Mucosa of gallbladder (tissue), 1 donor: ENCODE results near the gene RERE. TPM values are rescaled to one million over a fixed set of nuclear protein-coding genes. Genes with fewer than 3 reads are reported as not detected.

Experiments
- DNase-seq: peaks from one replicate; pipeline ENCODE4 v3.0.0-alpha.2; 2020; ENCODE audit warnings: low spot score
- total RNA-seq: library from RNA; stranded (reverse); gene quantifications from one replicate; pipeline ENCODE4 v1.2.1, GENCODE V29; 2021
- donor health status: DM: no; HTN: no; CAD: no.

RERE gene
- total RNA-seq, 1 donor from 2014 or later = 134 TPM

GRCh38 chr1:8334106-8334851 is 483.2 kb downstream of the RERE start:
- no peak for DNase-seq

GRCh38 chr1:8333246-8333987 is 484.0 kb downstream of the RERE start:
- DNase-seq = no peak

- DNase-seq = no peak
Observed at GRCh38 chr1:8332806-8333205, 484.6 kb downstream of the RERE start.

GRCh38 chr1:8330271-8331125 is 486.9 kb downstream of the RERE start:
- DNase-seq = no peak

GRCh38 chr1:8329858-8330257 is 487.6 kb downstream of the RERE start:
- DNase-seq = no peak

- DNase-seq = no peak
Observed at GRCh38 chr1:8329439-8329838, 488.0 kb downstream of the RERE start.

GRCh38 chr1:8328271-8328670 is 489.2 kb downstream of the RERE start:
- DNase-seq = no peak

- no peak for DNase-seq
Observed at GRCh38 chr1:8326265-8326664, 491.2 kb downstream of the RERE start.

GRCh38 chr1:8325771-8326170 is 491.7 kb downstream of the RERE start:
- DNase-seq = no peak

GRCh38 chr1:8324176-8324810 is 493.1 kb downstream of the RERE start:
- DNase-seq = no peak

GRCh38 chr1:8323706-8324105 is 493.7 kb downstream of the RERE start:
- DNase-seq = no peak

- no peak for DNase-seq
Observed at GRCh38 chr1:8321612-8322011, 495.8 kb downstream of the RERE start.

- DNase-seq = no peak
Observed at GRCh38 chr1:8318436-8318835, 499.0 kb downstream of the RERE start.

GRCh38 chr1:8317647-8318381 is 499.6 kb downstream of the RERE start, which contains the start of gene SLC45A1:
Gene SLC45A1 (plus strand): TSS chr1:8318114. CDS start chr1:8324330, 6,216 bp downstream.
- peak; percentile 75 for DNase-seq

- DNase-seq = no peak
Observed at GRCh38 chr1:8315573-8316475, 501.6 kb downstream of the RERE start.

- DNase-seq = peak; percentile 76
Observed at GRCh38 chr1:8314346-8315280, 502.8 kb downstream of the RERE start.

- DNase-seq = no peak
Observed at GRCh38 chr1:8313231-8313630, 504.2 kb downstream of the RERE start.
